ENCODE measurements around the gene GMPS. TPM values are rescaled to one million over a fixed set of nuclear protein-coding genes. Genes with fewer than 3 reads are reported as not detected.

GMPS gene
- total RNA-seq, 1 donor from 2014 or later: 109 TPM

- intact Hi-C loops (cut with micrococcal nuclease): no loop called here
Observed at GRCh38 chr3:155984791-155985417, 114.5 kb downstream of the GMPS start.

- intact Hi-C loops (cut with micrococcal nuclease): no loop called here
Observed at GRCh38 chr3:155989536-155989935, 119.1 kb downstream of the GMPS start.

DNA sequence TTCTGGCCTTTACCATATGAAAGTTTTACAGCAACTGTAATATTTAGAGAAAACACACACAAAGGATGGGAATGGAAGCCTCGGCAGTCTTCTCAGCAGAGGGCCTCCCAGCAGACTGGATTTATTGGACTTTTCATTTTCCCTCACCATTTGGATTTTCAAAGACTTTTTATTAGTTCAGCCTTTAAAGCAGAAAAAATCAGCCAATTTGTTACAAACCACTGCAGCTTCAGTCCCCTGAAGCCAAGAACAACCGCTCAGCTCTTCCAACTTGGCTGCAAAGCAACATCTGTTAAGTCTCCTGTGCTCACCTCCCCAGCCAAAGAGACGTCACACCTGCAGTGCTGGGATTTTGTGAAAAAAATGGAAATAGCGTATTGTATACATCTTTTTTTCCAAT, 120.8 kb downstream of the GMPS start:
- intact Hi-C loops (cut with micrococcal nuclease): no loop called here

DNA sequence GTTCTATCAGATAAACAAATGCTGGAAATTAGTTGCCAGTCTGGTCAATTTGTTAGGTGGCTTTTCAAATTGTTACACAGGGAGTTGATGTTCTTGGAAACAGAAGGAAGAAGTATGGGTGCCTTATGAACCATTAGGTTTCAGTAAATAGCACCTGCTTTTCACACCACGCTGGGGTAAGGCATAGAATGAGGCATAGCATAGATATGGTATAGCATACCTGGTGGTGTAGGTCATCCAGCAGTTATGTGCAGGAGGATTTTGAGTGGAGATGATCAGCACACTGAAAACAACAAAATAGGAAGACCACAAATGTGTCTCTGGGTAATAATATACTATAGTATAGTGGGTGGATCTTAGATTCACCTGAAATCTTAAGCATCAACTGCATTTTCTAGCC, 121.4 kb downstream of the GMPS start:
- intact Hi-C loops (cut with micrococcal nuclease): no loop called here

Other genes starting within 250 kb of the GMPS start
- 0.59 and 0.80 TPM in 2 replicates for gene PLCH1, start 125.6 kb upstream of the GMPS start, total RNA-seq
- 0.73 and 0.75 TPM in 2 replicates for gene C3orf33, start 64.4 kb upstream of the GMPS start, total RNA-seq
- gene SLC33A1, start 16.2 kb upstream of the GMPS start, total RNA-seq: 35.9 and 37.5 TPM in 2 replicates
- not detected in 2 replicates for gene KCNAB1, start 249.9 kb downstream of the GMPS start, total RNA-seq

Measured in T-helper 2 cell treated with Interferon-gamma antibody and Interleukin-4, amounts not matched to agents 100 ng/mL and 5 ng/mL, for 36 hours (primary cell).